HG03565 (cell line): ENCODE data around the gene OR5K4.

Experiments used
- ATAC-seq: cut with Tn5 transposase; IDR thresholded peaks from one replicate; pipeline ENCODE4 v1.9.1; 2021; ENCODE audit warnings: mild to moderate bottlenecking, moderate library complexity; ENCODE audit not compliant: unreplicated experiment

The OR5K4 gene

GRCh38 chr3:98353554-98353953 is at the start of gene OR5K4:
OR5K4 (plus strand) TSS chr3:98353854; CDS start chr3:98353854, 0 bp downstream.
- ATAC-seq: no peak

GRCh38 chr3:98322101-98322500 is 31.6 kb upstream of the OR5K4 start:
- no peak for ATAC-seq

- no peak for ATAC-seq
Measured at GRCh38 chr3:98322686-98323085, 31.0 kb upstream of the OR5K4 start.

- no peak for ATAC-seq
Measured at GRCh38 chr3:98323425-98323824, 30.2 kb upstream of the OR5K4 start.

GRCh38 chr3:98325055-98325454 is 28.6 kb upstream of the OR5K4 start:
- ATAC-seq: no peak

GRCh38 chr3:98326105-98326893 is 27.4 kb upstream of the OR5K4 start:
- ATAC-seq: no peak

- peak; percentile 61 for ATAC-seq
Measured at GRCh38 chr3:98326945-98327344, 26.7 kb upstream of the OR5K4 start.

GRCh38 chr3:98328933-98329332 is 24.7 kb upstream of the OR5K4 start:
- ATAC-seq: no peak

GRCh38 chr3:98329392-98330124 is 24.1 kb upstream of the OR5K4 start:
- ATAC-seq: peak; percentile 45

- peak; percentile 37 for ATAC-seq
Measured at GRCh38 chr3:98331329-98331728, 22.3 kb upstream of the OR5K4 start.

- ATAC-seq: peak; percentile 53
Measured at GRCh38 chr3:98333989-98334606, 19.6 kb upstream of the OR5K4 start.

GRCh38 chr3:98339031-98339430 is 14.6 kb upstream of the OR5K4 start:
- ATAC-seq: no peak

- no peak for ATAC-seq
Measured at GRCh38 chr3:98341758-98342157, 11.9 kb upstream of the OR5K4 start.

- no peak for ATAC-seq
Measured at GRCh38 chr3:98343647-98344507, 9.8 kb upstream of the OR5K4 start.

- no peak for ATAC-seq
Measured at GRCh38 chr3:98350082-98350481, 3.6 kb upstream of the OR5K4 start.

- no peak for ATAC-seq
Measured at GRCh38 chr3:98359250-98359649, 5.6 kb downstream of the OR5K4 start.

- peak; percentile 59 for ATAC-seq
Measured at GRCh38 chr3:98359993-98360675, 6.5 kb downstream of the OR5K4 start.

- ATAC-seq: no peak
Measured at GRCh38 chr3:98360681-98361080, 7.0 kb downstream of the OR5K4 start.

GRCh38 chr3:98361289-98361688 is 7.6 kb downstream of the OR5K4 start:
- ATAC-seq: peak; percentile 53
